Esophagus squamous epithelium (tissue), 5 donors: ENCODE measurements around the gene ARFIP1. TPM values are rescaled to one million over a fixed set of nuclear protein-coding genes. Genes with fewer than 3 reads are reported as not detected.

Experiments
- DNase-seq: peaks from one replicate; lab custom pipeline; 2025; lab: John Stamatoyannopoulos, UW
- H3K27ac ChIP-seq, 4 donors: fragments of 200-600 bp; sonication (generic); one replicate each; pipeline ENCODE4 v1.5.1; 2016 to 2019; ENCODE audit warnings: mild to moderate bottlenecking in 1 of 4
- H3K27me3 ChIP-seq, 4 donors: fragments of 200-600 bp; sonication (generic); 1 replicate in 3 of 4; 2 replicates in 1 of 4; pipeline versions ENCODE4 v1.5.1 to v1.6.0; 2017 to 2021; ENCODE audit warnings: antibody characterized with exemption in 1 of 4
- H3K36me3 ChIP-seq, 3 donors: fragments of 200-600 bp; sonication (generic); one replicate each; pipeline ENCODE4 v1.5.1; 2016 to 2019
- H3K4me1 ChIP-seq, 3 donors: fragments of 200-600 bp; sonication (generic); one replicate each; pipeline ENCODE4 v1.5.1; 2017 to 2019
- H3K4me3 ChIP-seq, 4 donors: fragments of 200-600 bp; sonication (generic); 1 replicate in 3 of 4; 2 replicates in 1 of 4; pipeline ENCODE4 v1.5.1; 2016 to 2019; ENCODE audit warnings: mild to moderate bottlenecking in 2 of 4, moderate library complexity in 1 of 4
- H3K9me3 ChIP-seq, 3 donors: fragments of 200-600 bp; sonication (generic); one replicate each; pipeline ENCODE4 v1.5.1; 2016 to 2019
- CTCF ChIP-seq, 6 experiments: fragments of 450-650 bp in 4 of 6; fragments of 200-600 bp in 2 of 6; sonication (generic) in 2 of 6; IDR thresholded peaks; one replicate each; pipeline ENCODE4 v1.5.1; 2016 to 2019; ENCODE audit warnings: antibody characterized with exemption in 6 of 6, mild to moderate bottlenecking in 4 of 6, moderate library complexity in 4 of 6
- POLR2A ChIP-seq, 4 donors: fragments of 450-650 bp; IDR thresholded peaks; one replicate each; pipeline ENCODE4 v1.6.1; 2017; ENCODE audit warnings: antibody characterized with exemption in 4 of 4, mild to moderate bottlenecking in 4 of 4, moderate library complexity in 3 of 4
- WGBS, 2 donors: methylation state at CpG; one replicate each; pipeline ENCODE4 v1.1.5; 2018; 5-methylcytosine and 5-hydroxymethylcytosine counted together
- intact Hi-C: fragments of 100-400 bp; cut with DNase I; formaldehyde crosslinking; loops from one replicate; pipeline ENCODE4 v1.15.0; 2022
- total RNA-seq, 4 donors: library from RNA; depleted of rRNA; stranded (reverse); fragments of >200 nt; gene quantifications; one replicate each; pipeline ENCODE4 v1.1.0, GENCODE V29; 2016
- donor health status: DM: yes; HTN: yes; CAD: no.

The ARFIP1 gene
- total RNA-seq = 10 to 100 TPM; 21.7 to 34.3 (median 28.0) TPM

GRCh38 chr4:152779513-152780266 lies at the start of gene ARFIP1, which contains the start of gene TIGD4:
ARFIP1 (plus strand) TSS chr4:152779954; CDS start chr4:152829634, 49,680 bp downstream.
TIGD4 (minus strand) TSS chr4:152779730; CDS start chr4:152771004, 8,726 bp downstream.
- TF ChIP-seq CTCF (IDR thresholded peaks at IDR 0.05) = no peak
- peak in 3 of 4 donors; percentile 28 to 47 (median 39) for TF ChIP-seq POLR2A (IDR thresholded peaks at IDR 0.05)
- DNase-seq = peak; percentile 82
- Histone ChIP-seq H3K9me3 (no peaks in the 10 kb centered on the region), H3K36me3 (peaks cover 0 to 5% (median 0%) of the 10 kb centered on the region in 3 donors), H3K4me1 (peaks cover 4 to 49% (median 11%) of the 10 kb centered on the region in 3 donors), H3K4me3 (peak within 1 kb of the TSS; percentile 67 to 89 (median 76)), H3K27ac (peak within 1 kb of the TSS; percentile 88 to 98 (median 94)), H3K27me3 (no peaks in the 10 kb centered on the region)
- WGBS, 2 donors = 0% methylated on average over 5 to 29 of the region's 55 CpGs
- intact Hi-C loops = no loop called here

- WGBS, 2 donors = 80 to 86% methylated on average over 2 of the region's 2 CpGs
- DNase-seq = no peak
- TF ChIP-seq POLR2A (IDR thresholded peaks at IDR 0.05) = no peak
- no peak for TF ChIP-seq CTCF (IDR thresholded peaks at IDR 0.05)
- Histone ChIP-seq H3K4me3 (no peak overlapping the region), H3K36me3 (no peaks in the 10 kb centered on the region), H3K27ac (no peak overlapping the region), H3K27me3 (no peaks in the 10 kb centered on the region), H3K9me3 (no peaks in the 10 kb centered on the region), H3K4me1 (peaks cover 0 to 16% (median 0%) of the 10 kb centered on the region in 3 donors)
- intact Hi-C loops = loop anchor here (10.0 kb wide), 1 partner anchor 67 kb away; no protein-coding TSS in a partner anchor
These were observed 47.8 kb upstream of the ARFIP1 start for GRCh38 chr4:152731997-152732396.

- 78 to 92% methylated on average over 5 of the region's 5 CpGs for WGBS, 2 donors
- intact Hi-C loops = loop anchor here (10.0 kb wide), 1 partner anchor 69 kb away; no protein-coding TSS in a partner anchor
- DNase-seq = no peak
- Histone ChIP-seq H3K4me3 (no peak overlapping the region), H3K27me3 (no peaks in the 10 kb centered on the region), H3K27ac (peak overlapping the region in 1 of 4 donors; percentile 31), H3K4me1 (peaks cover 0 to 16% (median 0%) of the 10 kb centered on the region in 3 donors), H3K36me3 (no peaks in the 10 kb centered on the region), H3K9me3 (no peaks in the 10 kb centered on the region)
- no peak for TF ChIP-seq CTCF (IDR thresholded peaks at IDR 0.05)
- no peak for TF ChIP-seq POLR2A (IDR thresholded peaks at IDR 0.05)
These were observed 45.6 kb upstream of the ARFIP1 start for GRCh38 chr4:152734015-152734698.

- no peak overlapping the region for H3K4me3 ChIP-seq
- WGBS, 2 donors = 46 to 75% methylated on average over 3 of the region's 3 CpGs
- no peaks in the 10 kb centered on the region for H3K27me3 ChIP-seq
- H3K27ac ChIP-seq = peak overlapping the region in 2 of 4 donors; percentile 12 to 31
- DNase-seq = no peak
- TF ChIP-seq CTCF (IDR thresholded peaks at IDR 0.05) = no peak
- no peak for TF ChIP-seq POLR2A (IDR thresholded peaks at IDR 0.05)
- H3K36me3 ChIP-seq = no peaks in the 10 kb centered on the region
- H3K4me1 ChIP-seq = peaks cover 0 to 12% (median 0%) of the 10 kb centered on the region in 3 donors
- intact Hi-C loops = loop anchor here (10.0 kb wide), 1 partner anchor 70 kb away; no protein-coding TSS in a partner anchor
- H3K9me3 ChIP-seq = no peaks in the 10 kb centered on the region
These were observed 45.1 kb upstream of the ARFIP1 start for GRCh38 chr4:152734699-152735050.
